Measurements from ENCODE around the gene GNA12.

GNA12 gene, protein sequence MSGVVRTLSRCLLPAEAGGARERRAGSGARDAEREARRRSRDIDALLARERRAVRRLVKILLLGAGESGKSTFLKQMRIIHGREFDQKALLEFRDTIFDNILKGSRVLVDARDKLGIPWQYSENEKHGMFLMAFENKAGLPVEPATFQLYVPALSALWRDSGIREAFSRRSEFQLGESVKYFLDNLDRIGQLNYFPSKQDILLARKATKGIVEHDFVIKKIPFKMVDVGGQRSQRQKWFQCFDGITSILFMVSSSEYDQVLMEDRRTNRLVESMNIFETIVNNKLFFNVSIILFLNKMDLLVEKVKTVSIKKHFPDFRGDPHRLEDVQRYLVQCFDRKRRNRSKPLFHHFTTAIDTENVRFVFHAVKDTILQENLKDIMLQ

DNA sequence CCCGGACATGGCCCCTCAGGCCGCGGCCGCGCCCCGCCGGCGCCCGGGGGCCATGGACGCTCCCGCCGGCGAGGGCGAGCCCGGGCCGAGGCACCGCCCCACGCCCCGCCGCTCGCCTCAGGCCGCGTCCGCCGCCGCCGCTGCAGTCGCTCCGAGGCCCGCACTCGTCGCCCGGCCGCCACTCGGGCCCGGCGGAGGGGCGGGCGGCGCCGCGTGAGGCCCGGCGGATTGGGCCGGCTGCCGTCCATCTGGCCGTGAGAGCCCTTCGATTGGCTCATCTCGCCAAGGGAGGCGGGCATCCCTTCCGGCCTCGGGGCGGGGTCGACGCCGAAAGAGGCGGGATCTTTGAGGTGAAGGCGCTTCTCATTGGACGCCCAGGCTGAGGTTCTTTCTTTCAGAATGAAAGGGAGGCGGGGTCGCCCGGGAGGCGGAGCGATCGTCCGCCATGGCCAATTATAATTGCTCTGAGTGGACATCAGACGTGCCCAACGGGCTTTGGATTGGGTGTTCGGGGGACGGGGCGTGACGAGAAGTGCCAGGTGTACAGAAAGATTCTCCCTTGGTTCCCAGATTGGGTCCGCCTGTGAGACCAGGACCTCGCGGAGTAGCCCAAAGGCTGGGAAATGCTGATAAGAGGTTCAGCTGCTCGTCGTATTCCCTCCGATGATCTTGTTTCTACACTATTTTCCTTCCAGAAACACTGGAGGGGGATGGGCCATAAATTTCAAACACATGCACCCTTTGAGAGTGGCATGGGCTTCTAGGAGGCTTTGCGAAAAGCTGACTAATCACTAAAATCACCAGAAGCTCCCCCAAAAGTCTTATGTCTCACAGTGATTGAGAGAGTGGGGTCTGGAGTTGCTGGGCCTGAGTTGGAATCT lies at the start of gene GNA12:
Gene GNA12 (minus strand): TSS at position 156 of the 881 bp plus-strand sequence. CDS start 147 bp downstream, at position 9.
- DNase-seq (ENCODE audit: low spot score): peak; percentile 99

- no peak for DNase-seq (ENCODE audit: low spot score)
These were observed 49.3 kb upstream of the GNA12 start for GRCh38 chr7:2893411-2893861.

DNA sequence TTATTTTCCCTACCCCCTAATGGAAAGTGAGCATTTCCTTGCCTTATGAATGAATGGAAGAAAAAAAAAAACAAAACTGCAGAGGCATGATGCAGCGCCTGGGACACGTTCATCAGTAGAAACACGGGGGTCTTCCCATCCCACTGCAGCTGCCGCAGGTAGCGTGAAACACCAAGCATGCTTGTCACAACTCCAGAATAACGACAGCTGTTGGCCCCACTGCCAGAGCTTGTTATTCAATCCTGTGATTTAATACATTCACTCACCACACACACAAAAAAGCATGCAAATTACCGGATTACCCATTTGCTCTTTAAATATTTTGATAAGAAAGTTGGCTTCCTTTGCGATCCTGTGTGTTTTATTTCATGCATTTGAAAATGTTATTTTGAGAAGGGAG lies 48.4 kb upstream of the GNA12 start:
- DNase-seq (ENCODE audit: low spot score): no peak

- no peak for DNase-seq (ENCODE audit: low spot score)
These were observed 43.7 kb upstream of the GNA12 start for GRCh38 chr7:2887816-2888215.

- DNase-seq (ENCODE audit: low spot score): peak; percentile 79
These were observed 42.8 kb upstream of the GNA12 start for GRCh38 chr7:2886900-2887299.

DNA sequence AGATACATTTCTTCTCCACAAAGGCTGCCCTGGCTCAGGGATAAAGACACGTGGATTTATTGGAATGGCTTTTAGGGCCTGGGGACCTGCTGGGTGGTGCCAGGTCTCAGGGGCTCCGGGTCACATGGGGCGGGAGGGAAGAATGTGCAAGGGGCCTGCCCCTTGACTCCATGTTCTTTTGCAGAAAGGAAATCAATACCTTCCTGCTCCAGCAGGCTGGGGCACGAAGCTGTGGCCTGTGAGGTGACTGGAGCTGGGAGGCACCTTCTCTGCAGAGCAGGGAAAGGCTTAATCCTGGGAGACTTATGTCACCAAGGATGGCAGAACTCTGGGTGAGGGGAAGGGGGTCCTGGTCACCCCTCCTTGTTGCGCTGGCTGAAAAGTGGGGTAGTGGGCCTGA lies 42.3 kb upstream of the GNA12 start:
- DNase-seq (ENCODE audit: low spot score): no peak

GRCh38 chr7:2884161-2884560 lies 40.1 kb upstream of the GNA12 start:
- no peak for DNase-seq (ENCODE audit: low spot score)

- no peak for DNase-seq (ENCODE audit: low spot score)
These were observed 39.0 kb upstream of the GNA12 start for GRCh38 chr7:2883101-2883500.

- no peak for DNase-seq (ENCODE audit: low spot score)
These were observed 38.0 kb upstream of the GNA12 start for GRCh38 chr7:2882111-2882510.

DNA sequence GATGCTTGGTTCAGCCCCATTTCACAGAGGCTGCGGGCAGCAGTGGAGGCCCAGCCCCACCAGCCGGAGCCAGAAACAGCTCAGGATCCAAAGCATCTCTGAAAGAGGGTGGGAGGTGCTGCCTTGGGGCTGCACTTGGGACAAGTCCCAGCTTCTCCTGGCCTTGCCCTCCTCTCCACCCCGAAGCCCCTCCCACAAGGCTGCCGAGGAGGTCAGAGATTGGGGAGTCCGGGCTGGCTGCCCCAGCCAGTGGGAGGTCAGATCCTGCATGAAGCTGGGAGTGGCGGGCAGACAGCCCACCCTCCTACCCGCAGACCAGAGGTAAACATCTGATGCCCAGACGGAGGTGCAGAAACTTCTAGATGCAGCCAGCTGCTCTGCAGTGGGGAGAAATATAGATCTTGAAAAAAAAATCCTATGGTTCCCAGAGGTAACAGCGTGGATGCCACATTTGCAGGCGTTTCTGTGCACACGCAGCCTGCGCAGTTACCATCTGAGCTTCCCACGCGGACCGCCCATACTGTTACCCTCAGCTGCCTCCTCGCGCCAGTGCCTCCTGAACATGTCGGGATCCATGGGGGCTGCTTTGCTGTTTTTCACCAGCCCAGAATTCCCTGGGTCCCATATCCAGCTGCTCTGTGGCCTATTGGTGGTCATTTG lies 36.9 kb upstream of the GNA12 start:
- DNase-seq (ENCODE audit: low spot score): no peak

GRCh38 chr7:2880051-2880450 lies 35.9 kb upstream of the GNA12 start:
- no peak for DNase-seq (ENCODE audit: low spot score)

DNA sequence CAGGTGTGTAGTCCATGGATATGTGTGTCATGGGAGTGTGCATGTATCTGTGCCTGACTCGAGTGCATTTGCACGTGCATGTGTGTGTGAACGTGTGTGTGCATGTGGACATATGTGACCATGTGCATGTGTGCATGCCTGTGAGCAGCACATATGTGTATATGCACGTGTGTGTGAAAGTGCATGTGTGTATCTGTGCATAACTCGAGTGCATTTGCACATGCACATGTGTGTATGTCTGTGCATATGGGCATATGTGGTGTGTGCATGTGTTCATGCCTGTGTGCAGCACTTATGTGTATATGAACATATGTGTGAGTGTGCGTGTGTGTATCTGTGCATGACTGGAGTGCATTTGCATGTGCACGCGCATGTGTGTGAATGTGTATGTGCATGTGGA lies 35.2 kb upstream of the GNA12 start:
- no peak for DNase-seq (ENCODE audit: low spot score)

DNA sequence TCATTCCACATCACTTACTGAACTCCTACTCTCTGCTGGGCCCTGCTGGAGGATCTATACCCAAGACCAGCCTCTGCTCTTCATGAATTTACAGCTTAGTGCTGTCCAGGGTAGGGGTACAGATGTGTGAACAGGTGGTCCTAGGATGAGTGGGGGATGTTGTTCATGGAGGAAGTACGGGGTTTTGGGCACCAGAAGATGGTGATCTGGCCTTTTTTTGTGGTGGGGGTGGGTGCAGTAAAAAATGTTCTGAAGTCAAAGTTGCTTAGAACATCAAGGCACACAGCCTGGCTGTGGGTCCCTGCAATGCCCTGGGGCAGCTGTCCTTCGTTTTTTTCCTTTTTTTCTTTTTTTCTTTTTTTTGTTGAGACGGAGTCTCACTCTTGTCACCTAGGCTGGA lies 34.2 kb upstream of the GNA12 start:
- no peak for DNase-seq (ENCODE audit: low spot score)

- peak; percentile 67 for DNase-seq (ENCODE audit: low spot score)
These were observed 32.1 kb upstream of the GNA12 start for GRCh38 chr7:2876031-2876731.

- DNase-seq (ENCODE audit: low spot score): peak; percentile 70
These were observed 29.8 kb upstream of the GNA12 start for GRCh38 chr7:2873686-2874551.

- DNase-seq (ENCODE audit: low spot score): no peak
These were observed 29.0 kb upstream of the GNA12 start for GRCh38 chr7:2873146-2873545.

GRCh38 chr7:2872296-2872874 lies 28.3 kb upstream of the GNA12 start:
- no peak for DNase-seq (ENCODE audit: low spot score)

GRCh38 chr7:2870471-2870931 lies 26.4 kb upstream of the GNA12 start:
- DNase-seq (ENCODE audit: low spot score): peak; percentile 42

- no peak for DNase-seq (ENCODE audit: low spot score)
These were observed 25.9 kb upstream of the GNA12 start for GRCh38 chr7:2869981-2870380.

- no peak for DNase-seq (ENCODE audit: low spot score)
These were observed 22.5 kb upstream of the GNA12 start for GRCh38 chr7:2866601-2867000.
